GM21367 (cell line): ENCODE measurements around the gene LEKR1.
A peak's percentile ranks its signal among the peaks of the same experiment; 100 is the strongest.

ENCODE experiments used
- ATAC-seq: cut with Tn5 transposase; IDR thresholded peaks from one replicate; pipeline ENCODE4 v1.9.1; 2021; ENCODE audit not compliant: unreplicated experiment

Gene LEKR1

DNA sequence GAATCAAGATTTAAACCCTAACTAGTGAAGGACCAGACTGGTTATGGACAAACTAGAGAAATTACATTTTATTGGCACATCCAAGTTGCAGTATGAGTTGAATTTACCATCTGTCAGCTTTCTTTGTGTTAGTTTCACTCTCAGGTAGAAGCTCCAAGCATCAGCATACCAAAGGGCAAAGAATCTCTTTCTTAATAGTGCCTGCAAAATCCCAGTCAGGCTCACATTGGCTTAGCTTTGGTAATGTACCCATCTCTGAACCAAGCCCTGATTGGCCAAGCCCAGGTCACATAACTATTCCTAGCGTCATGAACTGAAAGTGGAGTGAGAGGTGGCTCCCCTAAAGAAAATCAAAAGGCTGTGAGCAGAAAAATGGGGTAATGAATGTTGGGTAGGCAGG lies 266.9 kb downstream of the LEKR1 start:
- peak; percentile 18 for ATAC-seq

DNA sequence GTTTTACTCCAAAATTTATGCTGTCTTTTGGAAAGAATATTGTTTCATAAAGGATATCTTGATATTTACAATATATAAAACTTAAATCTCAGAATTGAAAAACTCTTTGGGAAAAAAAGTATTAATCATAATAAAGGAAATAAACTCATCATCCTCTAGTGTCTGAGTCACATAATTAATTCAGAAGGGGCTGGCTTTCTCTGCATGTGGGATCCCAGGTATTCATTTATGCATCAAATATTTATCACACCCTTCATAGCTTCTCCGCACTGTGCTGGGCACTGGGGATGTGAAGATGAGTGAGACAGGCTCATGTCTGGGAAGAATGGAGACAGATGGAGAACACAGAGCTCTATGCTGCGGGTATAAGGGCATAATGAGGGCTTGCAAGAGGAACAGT lies 268.1 kb downstream of the LEKR1 start:
- no peak for ATAC-seq

DNA sequence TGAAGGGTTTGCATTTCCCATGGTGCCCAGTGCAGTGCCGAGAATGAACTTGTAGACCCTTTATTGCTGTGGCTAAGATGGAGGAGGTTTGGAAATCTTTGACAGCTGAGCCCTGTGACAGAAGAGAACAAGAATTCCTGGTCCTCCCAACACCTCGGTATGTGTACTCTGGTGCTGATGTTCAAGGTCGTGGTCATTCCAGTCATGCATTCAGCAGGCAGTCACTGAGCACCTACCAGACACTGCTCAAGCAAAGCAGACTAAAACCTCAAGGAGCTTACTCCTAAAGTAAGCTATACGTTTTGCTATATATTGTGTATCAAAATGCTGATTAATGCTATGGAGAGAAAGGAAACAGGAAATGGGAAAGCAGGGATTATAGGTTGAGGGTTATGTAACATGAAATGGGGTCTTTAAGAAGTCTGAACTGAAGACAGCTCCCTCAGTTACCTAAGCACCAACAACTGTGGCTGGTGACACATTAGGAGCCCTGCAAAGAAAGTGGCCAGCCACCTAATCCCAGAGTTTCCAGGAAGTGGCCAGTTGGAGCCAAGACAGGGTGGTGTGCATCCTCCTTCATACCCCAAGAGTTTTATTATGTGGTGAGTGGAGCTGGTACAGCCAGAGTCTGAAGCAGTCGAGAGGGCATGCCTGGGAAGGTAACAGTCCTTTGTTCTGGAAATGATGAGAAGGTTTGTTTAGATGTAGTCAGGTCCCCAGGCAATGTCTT lies 268.8 kb downstream of the LEKR1 start:
- ATAC-seq: no peak
